PC-3 (cell line): ENCODE results near the gene TMEM167B. TPM values are rescaled to one million over a fixed set of nuclear protein-coding genes. Genes with fewer than 3 reads are reported as not detected.

Experiments used
- ATAC-seq: fragments of 200-7000 bp; cut with Tn5 transposase; 2 replicates; pipeline ENCODE4 v1.9.1; 2020; ENCODE audit warnings: mild to moderate bottlenecking, moderate library complexity
- BruUV-seq: library from RNA; stranded (reverse); fragments of 400-500 nt; replicated peaks from 2 replicates; lab custom pipeline; 2021; lab: Mats Ljungman, UMichigan
- CTCF ChIA-PET: fragments of 300-600 bp; sonication (Branson Sonifier 250); formaldehyde crosslinking; loops from one replicate; lab custom pipeline; 2022; ENCODE audit warnings: antibody characterized with exemption; lab: Charles Lee
- POLR2A ChIA-PET: fragments of 300-600 bp; sonication (Branson Sonifier 250); formaldehyde crosslinking; loops from one replicate; lab custom pipeline; 2022; ENCODE audit warnings: antibody characterized with exemption; ENCODE audit not compliant: unreplicated experiment; lab: Charles Lee
- DNase-seq: peaks from one replicate; pipeline ENCODE4 v3.0.0-alpha.2; 2015
- H2AFZ ChIP-seq: fragments of 300-600 bp; sonication (generic); 2 replicates; pipeline ENCODE4 v1.6.0; 2016; ENCODE audit warnings: antibody characterized with exemption, low read length
- H3F3A ChIP-seq: fragments of 300-600 bp; sonication (generic); one replicate; pipeline ENCODE4 v1.6.0; 2017; ENCODE audit warnings: antibody characterized with exemption, low read length, control low read depth, mild to moderate bottlenecking; ENCODE audit not compliant: unreplicated experiment
- H3K27ac ChIP-seq: fragments of 300-600 bp; sonication (generic); 2 replicates; pipeline ENCODE4 v1.5.1; 2016; ENCODE audit warnings: mild to moderate bottlenecking, low read length
- H3K27me3 ChIP-seq: fragments of 300-600 bp; sonication (generic); 2 replicates; pipeline ENCODE4 v1.6.1; 2016; ENCODE audit warnings: low read length, mixed read lengths
- H3K36me3 ChIP-seq: fragments of 300-600 bp; sonication (generic); 2 replicates; pipeline ENCODE4 v1.6.1; 2016; ENCODE audit warnings: low read depth, mixed run types, low read length, mixed read lengths
- H3K4me1 ChIP-seq: fragments of 300-600 bp; sonication (generic); 2 replicates; pipeline ENCODE4 v1.5.1; 2016; ENCODE audit warnings: low read length; ENCODE audit not compliant: insufficient read depth
- H3K4me2 ChIP-seq: fragments of 300-600 bp; sonication (generic); 2 replicates; pipeline ENCODE4 v1.6.0; 2016; ENCODE audit warnings: low read length
- H3K4me3 ChIP-seq: fragments of 300-600 bp; sonication (generic); 2 replicates; pipeline ENCODE4 v1.5.1; 2016; ENCODE audit warnings: mild to moderate bottlenecking, low read length, mixed read lengths
- H3K79me2 ChIP-seq: fragments of 300-600 bp; sonication (generic); 2 replicates; pipeline ENCODE4 v1.6.1; 2017; ENCODE audit warnings: low read length, mixed read lengths
- H3K9ac ChIP-seq: fragments of 300-600 bp; sonication (generic); 2 replicates; pipeline ENCODE4 v1.6.0; 2016; ENCODE audit warnings: mild to moderate bottlenecking, low read length
- H3K9me2 ChIP-seq: fragments of 300-600 bp; sonication (generic); replicated peaks from 2 replicates; pipeline ENCODE4 v1.6.1; 2016; ENCODE audit warnings: mixed run types, low read length, mixed read lengths
- H3K9me3 ChIP-seq: fragments of 300-600 bp; sonication (generic); 2 replicates; pipeline ENCODE4 v1.6.1; 2016; ENCODE audit warnings: low read length, mixed read lengths
- H4K20me1 ChIP-seq: fragments of 300-600 bp; sonication (generic); 2 replicates; pipeline ENCODE4 v1.6.1; 2016; ENCODE audit warnings: low read length, mixed read lengths
- EZH2 ChIP-seq: fragments of 300-600 bp; sonication (generic); IDR thresholded peaks from one replicate; pipeline ENCODE4 v1.6.1; 2017; ENCODE audit warnings: antibody characterized with exemption, mild to moderate bottlenecking, low read length; ENCODE audit not compliant: unreplicated experiment
- EZH2phosphoT487 ChIP-seq: fragments of 300-600 bp; sonication (generic); IDR thresholded peaks from 2 replicates; pipeline ENCODE4 v1.6.1; 2018; ENCODE audit warnings: mild to moderate bottlenecking, antibody characterized with exemption, low read length, borderline replicate concordance
- intact Hi-C: fragments of 100-400 bp; cut with micrococcal nuclease; formaldehyde crosslinking; loops from 2 replicates; pipeline ENCODE4 v1.9.0; 2023
- total RNA-seq: library from RNA; depleted of rRNA; stranded (reverse); fragments of >200 nt; gene quantifications from 2 replicates; pipeline ENCODE4 v1.2.3, GENCODE V29; 2014
- TF ChIP-seq, protein P1 (sequence below): fragments of 300-600 bp; sonication (generic); conservative IDR thresholded peaks from 2 replicates; pipeline ENCODE4 v1.5.1; 2017; ENCODE audit warnings: antibody characterized with exemption, low read depth, mild to moderate bottlenecking, low read length

The TMEM167B gene
- total RNA-seq, 1 experiment from 2014 or later = 27.7 TPM

DNA sequence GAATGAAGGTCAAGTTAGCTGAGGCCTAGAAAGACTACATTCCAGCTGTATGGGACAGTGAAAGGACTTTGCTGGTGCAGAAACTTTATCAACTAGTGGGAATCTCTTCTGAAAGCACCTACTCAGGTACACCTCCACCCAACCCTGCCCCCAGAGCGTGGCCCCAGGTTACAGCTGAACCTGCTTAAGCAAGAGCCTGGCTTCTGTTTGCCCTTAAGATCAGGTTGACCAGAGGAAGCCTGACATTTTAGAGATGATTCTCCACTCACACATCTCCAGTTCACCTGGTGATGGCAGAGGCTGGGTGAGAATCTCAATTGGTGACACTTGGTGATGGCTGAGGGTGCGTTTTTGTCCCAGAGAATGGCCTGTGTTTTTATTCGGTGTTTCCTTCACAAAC is 47.4 kb downstream of the TMEM167B start:
- Histone ChIP-seq H3K79me2 (no peaks in the 10 kb centered on the region), H3K9me2 (no peaks in the 10 kb centered on the region), H3K4me3 (no peak overlapping the region), H3K4me1 (no peaks in the 10 kb centered on the region), H3K27me3 (no peaks in the 10 kb centered on the region), H3K9me3 (no peaks in the 10 kb centered on the region), H3K4me2 (no peak overlapping the region), H3K27ac (no peak overlapping the region), H3K36me3 (no peaks in the 10 kb centered on the region), H3F3A (no peaks in the 10 kb centered on the region), H4K20me1 (no peaks in the 10 kb centered on the region), H2AFZ (no peak overlapping the region), H3K9ac (no peak overlapping the region)
- CTCF ChIA-PET = no interaction called here
- BruUV-seq = no TSS peak
- TF ChIP-seq EZH2 (no peak), EZH2phosphoT487 (no peak)
- TF ChIP-seq, protein P1, sequence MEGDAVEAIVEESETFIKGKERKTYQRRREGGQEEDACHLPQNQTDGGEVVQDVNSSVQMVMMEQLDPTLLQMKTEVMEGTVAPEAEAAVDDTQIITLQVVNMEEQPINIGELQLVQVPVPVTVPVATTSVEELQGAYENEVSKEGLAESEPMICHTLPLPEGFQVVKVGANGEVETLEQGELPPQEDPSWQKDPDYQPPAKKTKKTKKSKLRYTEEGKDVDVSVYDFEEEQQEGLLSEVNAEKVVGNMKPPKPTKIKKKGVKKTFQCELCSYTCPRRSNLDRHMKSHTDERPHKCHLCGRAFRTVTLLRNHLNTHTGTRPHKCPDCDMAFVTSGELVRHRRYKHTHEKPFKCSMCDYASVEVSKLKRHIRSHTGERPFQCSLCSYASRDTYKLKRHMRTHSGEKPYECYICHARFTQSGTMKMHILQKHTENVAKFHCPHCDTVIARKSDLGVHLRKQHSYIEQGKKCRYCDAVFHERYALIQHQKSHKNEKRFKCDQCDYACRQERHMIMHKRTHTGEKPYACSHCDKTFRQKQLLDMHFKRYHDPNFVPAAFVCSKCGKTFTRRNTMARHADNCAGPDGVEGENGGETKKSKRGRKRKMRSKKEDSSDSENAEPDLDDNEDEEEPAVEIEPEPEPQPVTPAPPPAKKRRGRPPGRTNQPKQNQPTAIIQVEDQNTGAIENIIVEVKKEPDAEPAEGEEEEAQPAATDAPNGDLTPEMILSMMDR = no peak
- POLR2A ChIA-PET = no interaction called here
- no peak for DNase-seq
- ATAC-seq = no peak
- intact Hi-C loops = no loop called here

DNA sequence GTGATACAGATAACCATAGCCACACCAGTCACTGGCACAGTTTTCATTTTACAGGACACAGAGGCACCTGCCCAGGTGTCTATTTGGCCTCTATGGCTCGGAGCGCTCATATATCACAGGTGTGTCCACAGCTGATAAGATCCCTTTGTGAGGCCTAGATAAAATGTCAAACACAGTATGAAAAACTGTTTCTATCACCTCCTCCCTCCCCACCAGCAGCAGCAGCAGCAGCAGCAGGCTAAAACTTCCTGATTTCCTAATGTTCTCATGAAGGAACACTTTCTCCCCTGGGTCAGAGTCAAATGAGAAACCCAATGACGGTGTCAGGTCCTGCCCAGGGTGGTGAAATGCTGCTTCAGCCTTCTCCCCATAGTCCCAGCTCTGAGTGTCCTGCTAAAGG is 47.8 kb downstream of the TMEM167B start:
- Histone ChIP-seq H3K79me2 (no peaks in the 10 kb centered on the region), H3K27ac (no peak overlapping the region), H3K9me2 (no peaks in the 10 kb centered on the region), H2AFZ (no peak overlapping the region), H3K9me3 (no peaks in the 10 kb centered on the region), H4K20me1 (no peaks in the 10 kb centered on the region), H3K9ac (no peak overlapping the region), H3K4me3 (no peak overlapping the region), H3K4me1 (no peaks in the 10 kb centered on the region), H3K27me3 (no peaks in the 10 kb centered on the region), H3F3A (no peaks in the 10 kb centered on the region), H3K36me3 (no peaks in the 10 kb centered on the region), H3K4me2 (no peak overlapping the region)
- POLR2A ChIA-PET = no interaction called here
- no TSS peak for BruUV-seq
- TF ChIP-seq EZH2 (no peak), EZH2phosphoT487 (no peak)
- TF ChIP-seq, protein P1 = no peak
- intact Hi-C loops = no loop called here
- ATAC-seq (no peak), DNase-seq (no peak)
- CTCF ChIA-PET = no interaction called here

DNA sequence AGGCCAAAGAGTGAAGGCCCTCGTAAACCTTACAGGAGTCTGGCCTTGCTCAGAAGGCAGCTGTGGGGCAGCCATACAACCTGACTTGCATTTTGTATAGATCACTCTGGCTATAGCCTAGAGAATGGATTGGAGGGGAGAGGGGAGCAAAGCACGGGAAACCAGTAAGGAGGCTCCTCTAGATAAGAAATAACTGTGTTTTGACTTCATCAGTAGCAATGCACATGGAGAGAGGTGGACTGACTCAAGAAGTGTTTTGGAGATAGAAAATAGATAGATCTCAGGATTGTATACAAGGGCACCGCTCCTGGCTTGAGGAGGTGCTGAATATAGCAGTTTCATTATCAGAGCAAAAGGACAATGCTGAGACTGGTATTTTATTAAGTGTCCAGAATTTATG is 49.8 kb downstream of the TMEM167B start:
- ChIA-PET POLR2A (no interaction called here), CTCF (no interaction called here)
- no peak overlapping the region for H3K4me2 ChIP-seq
- ATAC-seq (no peak), DNase-seq (no peak)
- no TSS peak for BruUV-seq
- H3K9me3 ChIP-seq = no peaks in the 10 kb centered on the region
- TF ChIP-seq, protein P1 = no peak
- TF ChIP-seq EZH2phosphoT487 (no peak), EZH2 (no peak)
- H3K27ac ChIP-seq = no peak overlapping the region
- no peak overlapping the region for H3K4me3 ChIP-seq
- no peaks in the 10 kb centered on the region for H3K36me3 ChIP-seq
- no peaks in the 10 kb centered on the region for H4K20me1 ChIP-seq
- H3F3A ChIP-seq = no peaks in the 10 kb centered on the region
- H3K9ac ChIP-seq = no peak overlapping the region
- intact Hi-C loops = no loop called here
- H2AFZ ChIP-seq = no peak overlapping the region; the same call in 1 of the 2 replicates
- H3K27me3 ChIP-seq = no peaks in the 10 kb centered on the region
- no peaks in the 10 kb centered on the region for H3K4me1 ChIP-seq
- H3K9me2 ChIP-seq = no peaks in the 10 kb centered on the region
- no peaks in the 10 kb centered on the region for H3K79me2 ChIP-seq
